SIG-M5 (cell line): ENCODE data around the gene DGKH.
"Not testable (repeated sequence)": the region's sequence is repeated elsewhere in the genome, so short reads cannot be mapped to it uniquely, and the experiment has no call there.

Experiments used
- DNase-seq: peaks from one replicate; lab custom pipeline; 2025; lab: John Stamatoyannopoulos, UW

The DGKH gene

GRCh38 chr13:42075517-42075916 is 27.1 kb downstream of the DGKH start:
- DNase-seq = no peak

DNA sequence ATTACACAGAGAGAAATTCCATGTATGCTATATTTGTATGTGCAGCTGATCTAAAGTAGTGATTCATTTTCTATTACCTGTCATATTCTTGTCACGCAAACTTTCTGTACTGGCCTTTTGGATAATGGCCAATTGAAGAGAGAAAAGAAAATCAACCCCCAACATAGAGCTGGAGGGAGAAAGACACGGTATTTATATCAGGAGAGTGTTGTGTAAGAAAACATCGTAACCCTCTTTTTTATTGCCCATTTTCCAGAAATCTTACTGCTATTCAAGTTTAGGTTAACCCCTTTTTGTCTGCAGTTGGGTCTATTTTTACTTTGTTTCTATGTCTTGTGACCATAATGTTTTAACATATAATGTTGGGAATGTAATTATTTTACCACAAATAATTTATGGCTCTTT is 27.9 kb downstream of the DGKH start:
- DNase-seq = no peak

DNA sequence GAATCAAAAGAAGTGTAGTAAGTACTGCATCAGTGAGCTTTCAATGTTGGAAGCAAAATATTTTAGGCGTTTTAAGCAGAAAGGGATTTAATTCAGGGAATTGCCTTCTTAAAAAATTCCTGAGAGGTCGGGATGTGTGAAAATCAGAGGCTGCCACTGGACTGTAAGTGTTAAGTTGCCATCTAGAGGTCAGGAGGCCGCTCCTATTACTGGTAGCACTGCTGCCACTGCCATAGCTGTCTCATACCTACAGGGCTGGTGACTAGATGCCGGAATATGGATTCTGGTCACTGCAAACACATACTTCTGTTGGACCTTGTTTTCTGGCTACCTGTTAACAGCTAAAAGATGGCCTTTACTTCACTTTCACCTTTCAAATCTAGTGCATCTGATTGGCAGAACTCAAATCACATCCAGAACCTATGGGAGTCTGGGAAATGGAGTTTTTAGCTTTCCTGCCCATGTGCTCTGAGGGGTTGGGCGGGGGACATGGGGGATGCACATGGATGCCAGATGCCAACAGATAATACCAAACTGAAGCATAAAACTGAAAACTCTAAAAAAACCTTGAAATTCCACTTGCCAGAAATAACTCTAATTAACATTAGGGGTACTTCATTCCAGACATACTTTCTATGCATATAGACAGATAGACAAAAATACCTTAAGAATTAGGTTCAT is 29.8 kb downstream of the DGKH start:
- DNase-seq = no peak

GRCh38 chr13:42083138-42083770 is 34.8 kb downstream of the DGKH start:
- DNase-seq = no peak

GRCh38 chr13:42084722-42085121 is 36.3 kb downstream of the DGKH start:
- DNase-seq = no peak

GRCh38 chr13:42086582-42086981 is 38.1 kb downstream of the DGKH start:
- no peak for DNase-seq

DNA sequence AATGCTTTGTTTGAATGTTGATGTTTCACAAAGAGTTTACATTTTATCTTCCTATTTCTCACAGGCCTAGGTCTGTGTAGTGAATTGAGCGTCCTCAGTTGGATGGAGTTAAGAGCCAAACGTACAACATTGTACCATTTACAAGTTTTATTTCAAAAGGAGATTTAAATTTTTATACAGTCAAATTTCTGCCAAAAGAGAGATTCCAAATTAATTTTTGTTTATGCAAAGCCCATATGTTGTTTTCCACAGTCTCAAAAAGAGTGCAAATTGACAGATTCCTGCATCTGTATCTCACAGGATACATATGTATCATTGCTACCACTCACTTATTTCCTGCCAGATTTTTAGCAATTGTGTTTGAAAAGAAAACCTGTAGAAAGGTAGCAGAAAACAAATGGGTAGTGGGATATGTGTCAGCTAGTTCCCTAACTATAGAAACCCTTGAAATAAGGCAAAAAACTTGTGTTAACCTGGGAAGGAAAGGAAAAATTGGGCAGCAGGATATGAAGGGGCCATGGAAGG is 46.1 kb downstream of the DGKH start:
- DNase-seq = no peak

GRCh38 chr13:42096222-42096621 is 47.8 kb downstream of the DGKH start:
- not testable (repeated sequence) for DNase-seq

DNA sequence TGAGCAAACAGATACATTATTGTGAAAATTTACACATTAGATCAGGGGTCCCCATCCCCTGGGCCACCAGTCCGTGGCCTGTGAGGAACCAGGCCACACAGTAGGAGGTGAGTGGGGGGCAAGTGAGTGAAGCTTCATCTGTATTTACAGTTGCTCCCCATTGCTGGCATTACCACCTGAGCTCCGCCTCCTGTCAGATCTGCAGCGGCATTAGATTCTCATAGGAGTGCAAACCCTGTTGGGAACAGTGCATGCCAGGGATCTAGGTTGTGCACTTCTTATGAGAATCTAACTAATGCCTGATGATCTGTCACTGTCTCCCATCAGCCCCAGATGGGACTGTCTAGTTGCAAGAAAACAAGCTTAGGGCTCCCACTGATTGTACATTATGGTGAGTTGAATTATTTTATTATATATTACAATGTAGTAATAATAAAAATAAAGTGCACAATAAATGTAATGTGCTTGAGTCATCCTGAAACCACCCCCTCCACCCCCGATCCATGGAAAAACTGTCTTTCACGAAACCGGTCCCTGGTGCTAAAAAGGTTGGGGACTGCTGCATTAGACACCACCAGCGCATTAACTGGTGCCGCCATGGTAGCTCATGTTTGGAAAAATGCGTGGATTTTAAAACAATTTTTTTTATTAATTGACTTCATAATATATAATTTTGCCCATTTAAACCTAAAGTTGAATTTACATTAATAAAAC is 51.7 kb downstream of the DGKH start:
- no peak for DNase-seq

- DNase-seq = no peak
Measured at GRCh38 chr13:42100960-42101359, 52.5 kb downstream of the DGKH start.

- DNase-seq = no peak
Measured at GRCh38 chr13:42101821-42102585, 53.6 kb downstream of the DGKH start.

DNA sequence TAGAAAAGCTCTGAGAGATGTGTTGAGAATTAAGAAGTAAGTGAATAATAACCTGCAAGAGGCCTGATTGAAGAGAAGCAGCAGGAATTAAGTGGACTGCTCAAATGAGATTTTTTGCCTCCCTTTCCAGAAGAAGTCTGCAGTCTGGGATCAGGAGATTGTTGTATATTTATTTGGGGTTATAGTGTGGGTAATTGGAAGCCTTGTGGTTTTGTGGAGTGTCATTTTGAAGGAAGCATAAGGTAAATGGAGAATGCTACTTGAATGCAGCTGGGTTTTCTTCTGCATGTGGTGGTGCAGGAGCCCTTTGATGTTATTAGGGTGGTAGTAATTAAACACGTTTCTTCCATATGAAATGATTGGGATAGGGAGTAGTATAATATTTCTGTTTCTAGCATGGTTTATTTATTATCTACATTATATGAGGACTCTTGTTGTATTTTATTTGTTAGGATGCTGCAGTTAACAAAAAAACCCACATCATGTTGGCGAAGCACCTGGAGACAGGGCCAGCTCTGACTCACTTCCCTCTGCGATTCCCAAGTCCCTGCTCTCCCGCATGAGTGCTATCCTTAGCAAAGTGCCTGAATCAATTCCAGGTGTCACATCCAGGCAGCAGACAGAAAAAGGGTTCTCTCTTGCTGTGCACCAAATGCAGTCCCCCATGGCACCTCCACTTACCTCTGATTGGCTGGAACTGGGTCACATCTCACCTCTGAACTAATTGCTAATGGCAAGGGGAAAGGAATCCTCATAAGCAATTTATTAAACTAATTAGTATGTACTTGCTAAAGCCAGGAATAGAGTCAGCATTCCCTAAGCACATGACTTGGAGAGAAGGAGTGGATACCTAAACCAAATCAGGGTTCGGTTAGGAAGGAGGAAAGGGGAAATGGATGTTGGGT is 54.8 kb downstream of the DGKH start:
- DNase-seq = no peak

DNA sequence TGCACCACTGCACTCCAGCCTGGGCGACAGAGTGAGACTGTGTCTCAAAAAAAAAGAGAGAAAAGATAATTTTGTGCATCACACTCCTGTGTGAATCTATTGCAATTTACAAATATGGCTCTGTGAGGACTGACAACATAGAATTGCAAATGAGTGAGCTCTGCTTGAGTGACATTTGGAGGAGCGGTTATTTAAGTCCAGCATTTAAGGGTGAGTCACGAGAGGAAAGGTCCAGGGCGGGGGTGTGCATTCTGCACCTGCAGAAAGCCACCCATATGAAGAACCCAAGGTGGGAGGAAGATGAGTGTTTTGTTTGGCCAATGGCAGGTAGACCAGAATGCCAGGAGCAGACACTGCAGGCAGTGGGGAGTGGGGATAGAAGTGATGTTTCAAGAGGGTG is 58.5 kb downstream of the DGKH start:
- DNase-seq = no peak

DNA sequence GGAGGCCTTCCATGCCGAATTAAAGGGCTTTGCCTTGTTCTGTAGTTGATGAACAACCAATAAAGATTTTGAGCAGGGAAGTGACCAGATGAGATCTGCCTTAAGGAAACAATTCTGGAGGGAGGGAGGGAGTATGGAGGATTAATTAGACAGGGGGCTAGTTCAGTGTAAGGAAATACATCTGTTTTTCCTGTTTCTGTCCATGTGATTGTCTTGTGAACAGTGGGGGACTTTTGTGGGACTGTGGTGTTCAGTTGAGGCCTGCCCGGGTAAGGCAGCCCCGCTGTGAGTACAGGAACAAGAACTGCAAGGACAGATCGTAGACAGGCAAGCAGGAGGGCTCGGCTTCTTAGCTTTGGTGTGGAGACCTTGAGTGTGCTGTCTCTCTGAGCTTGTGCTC is 59.0 kb downstream of the DGKH start:
- DNase-seq = no peak

GRCh38 chr13:42108217-42108616 is 59.8 kb downstream of the DGKH start:
- no peak for DNase-seq

GRCh38 chr13:42109957-42110356 is 61.5 kb downstream of the DGKH start:
- no peak for DNase-seq

DNA sequence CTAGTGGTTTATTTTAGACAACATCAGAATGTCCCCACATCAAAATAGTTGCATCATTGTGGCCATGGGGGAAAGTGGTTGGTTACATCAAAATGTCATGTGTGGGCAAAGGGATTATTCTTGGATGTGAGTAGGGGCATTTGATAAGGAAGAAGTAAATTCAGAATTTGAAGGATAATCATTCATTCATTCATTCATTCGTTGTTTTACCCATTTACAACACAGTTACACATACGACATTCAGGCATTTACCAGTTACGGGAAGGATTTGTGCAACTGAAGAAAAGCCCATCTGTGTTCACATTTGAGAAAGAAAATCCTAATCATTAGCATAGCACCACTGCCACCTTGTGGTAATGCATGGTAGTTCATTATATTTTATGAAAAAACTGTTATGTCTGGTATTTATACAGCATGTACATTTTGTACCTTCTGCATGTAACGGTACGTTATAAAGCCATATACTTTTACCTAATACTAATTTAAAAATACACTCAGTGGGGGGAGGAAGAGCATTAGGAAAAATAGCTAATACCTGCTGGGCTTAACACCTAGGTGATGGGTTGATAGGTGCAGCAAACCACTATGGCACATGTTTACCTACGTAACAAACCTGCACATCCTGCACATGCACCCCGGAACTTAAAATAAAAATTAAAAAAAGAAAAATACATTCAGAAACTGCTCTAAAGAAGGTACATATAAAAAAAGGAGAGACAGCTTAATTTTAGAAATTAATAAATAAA is 62.1 kb downstream of the DGKH start:
- DNase-seq = peak; percentile 33

GRCh38 chr13:42112864-42113263 is 64.4 kb downstream of the DGKH start:
- no peak for DNase-seq

DNA sequence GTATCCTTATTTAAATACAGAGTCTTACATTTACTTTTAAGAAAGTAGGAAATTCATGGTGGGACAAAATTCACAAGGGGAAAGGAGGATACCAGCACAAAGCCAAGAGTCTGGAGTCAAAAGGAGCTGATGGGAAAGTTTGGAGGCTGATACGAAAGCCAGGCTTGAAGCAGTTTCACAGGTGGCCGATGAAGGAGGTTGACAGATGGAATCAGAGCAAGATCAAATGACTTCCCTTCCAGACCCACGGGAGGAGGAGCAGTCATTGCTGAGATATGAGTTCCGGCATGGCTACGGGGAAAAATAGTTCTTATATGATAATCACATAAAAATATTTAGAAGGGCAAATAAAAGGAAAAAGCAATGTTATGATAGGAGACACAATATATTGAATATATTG is 65.0 kb downstream of the DGKH start:
- no peak for DNase-seq

DNA sequence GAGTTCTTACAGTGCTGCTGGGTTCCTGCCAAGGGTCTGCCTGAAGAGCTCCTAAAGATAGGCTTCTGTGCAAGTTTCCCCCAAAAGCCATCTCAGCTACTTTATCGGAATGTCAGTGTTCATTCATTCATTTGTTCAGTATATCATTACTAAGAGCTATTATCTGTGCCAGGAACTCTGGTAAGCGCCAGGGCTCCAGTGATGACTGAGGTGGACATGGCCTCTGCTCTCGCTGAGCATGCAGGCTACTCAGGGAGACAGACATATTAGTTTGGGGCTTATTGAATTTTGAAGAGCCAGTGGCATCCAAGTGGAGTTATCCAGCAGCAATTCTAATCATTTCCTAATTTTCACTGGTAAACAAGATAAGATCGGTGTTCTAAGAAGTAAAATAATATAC is 65.8 kb downstream of the DGKH start:
- DNase-seq = no peak

DNA sequence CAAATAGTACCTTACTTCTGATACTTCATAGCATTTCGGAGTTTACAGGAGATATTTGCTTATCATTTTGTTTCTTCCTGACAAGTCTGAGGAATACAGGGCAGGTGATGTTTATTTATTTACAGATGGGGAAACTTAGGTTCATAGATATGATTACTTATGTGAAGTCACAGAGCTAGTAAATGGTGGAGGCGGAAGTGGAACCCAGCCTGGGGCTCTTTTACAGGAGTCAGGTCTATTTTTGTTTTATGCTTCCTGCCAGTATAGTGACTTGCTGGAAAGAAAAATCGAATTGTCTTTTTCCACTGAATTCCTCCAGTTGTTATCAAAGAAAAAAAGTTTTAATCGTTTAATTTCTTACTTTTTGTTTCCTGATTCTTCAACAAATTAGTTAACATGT is 66.5 kb downstream of the DGKH start:
- no peak for DNase-seq
